Sigmoid colon (tissue), 4 donors: ENCODE data around the gene MDH1B.

ENCODE experiments used
- CTCF ChIP-seq, 4 experiments: fragments of 450-650 bp in 3 of 4; fragments of 200-600 bp in 1 of 4; IDR thresholded peaks; one replicate each; pipeline ENCODE4 v1.5.1; 2016 to 2019; ENCODE audit warnings: antibody characterized with exemption in 4 of 4, mild to moderate bottlenecking in 3 of 4, moderate library complexity in 2 of 4
- EP300 ChIP-seq, 4 donors: sonication (generic); formaldehyde crosslinking; IDR thresholded peaks; one replicate each; pipeline ENCODE4 v1.6.1; 2017; ENCODE audit warnings: antibody characterized with exemption in 4 of 4
- POLR2A ChIP-seq, 2 donors: fragments of 450-650 bp; IDR thresholded peaks; one replicate each; pipeline ENCODE4 v1.6.1; 2016; ENCODE audit warnings: antibody characterized with exemption in 2 of 2, mild to moderate bottlenecking in 2 of 2, moderate library complexity in 2 of 2
- POLR2AphosphoS5 ChIP-seq, 4 donors: sonication (generic); formaldehyde crosslinking; IDR thresholded peaks; one replicate each; pipeline ENCODE4 v1.6.1; 2017; ENCODE audit warnings: antibody characterized with exemption in 4 of 4

- no peak for TF ChIP-seq POLR2A (IDR thresholded peaks at IDR 0.05)
- no peak for TF ChIP-seq CTCF (IDR thresholded peaks at IDR 0.05)
- TF ChIP-seq POLR2AphosphoS5 (IDR thresholded peaks at IDR 0.05): no peak
- no peak for TF ChIP-seq EP300 (IDR thresholded peaks at IDR 0.05)
These were observed 57.9 kb downstream of the MDH1B start for GRCh38 chr2:206707164-206707701.
